ENCODE results near the gene ARID1B.

Gene ARID1B

GRCh38 chr6:157236040-157236725 is 459.0 kb downstream of the ARID1B start:
- no peaks in the 10 kb centered on the region for H3K4me1 ChIP-seq (ENCODE audit: insufficient read depth, low read length, severe bottlenecking)
- no peak overlapping the region for H3K4me2 ChIP-seq (ENCODE audit: low read length)
- no peaks in the 10 kb centered on the region for H3F3A ChIP-seq (ENCODE audit: insufficient read depth, low read length)
- H3K79me2 ChIP-seq (ENCODE audit: insufficient read depth, low read length) = no peaks in the 10 kb centered on the region
- H3K27me3 ChIP-seq (ENCODE audit: insufficient read depth, low read length) = 0 out of 2 replicates have a peak, but pooled peaks cover 16% of the 10 kb centered on the region
- H3K9me3 ChIP-seq (ENCODE audit: low read length) = no peaks in the 10 kb centered on the region
- H3K27ac ChIP-seq (ENCODE audit: low read depth, low read length, poor library complexity, severe bottlenecking) = no peak overlapping the region
- H4K20me1 ChIP-seq (ENCODE audit: insufficient read depth, low read length) = no peaks in the 10 kb centered on the region
- TF ChIP-seq CTCF (IDR thresholded peaks at IDR 0.05; ENCODE audit: low read length) (no peak), EZH2 (IDR thresholded peaks at IDR 0.05; ENCODE audit: borderline replicate concordance, low read length) (no peak)
- H3K4me3 ChIP-seq (ENCODE audit: low read depth, low read length, poor library complexity, severe bottlenecking) = no peak overlapping the region
- H3K36me3 ChIP-seq (ENCODE audit: insufficient read depth, low read length) = no peaks in the 10 kb centered on the region
- H3K9me2 ChIP-seq (ENCODE audit: low read depth, low read length) = no peaks in the 10 kb centered on the region
- no peak overlapping the region for H3K9ac ChIP-seq (ENCODE audit: low read length)
- no peak overlapping the region for H2AFZ ChIP-seq (ENCODE audit: low read length)

GRCh38 chr6:157238346-157238745 is 461.2 kb downstream of the ARID1B start:
- Histone ChIP-seq H4K20me1 (ENCODE audit: insufficient read depth, low read length) (no peaks in the 10 kb centered on the region), H3K79me2 (ENCODE audit: insufficient read depth, low read length) (no peaks in the 10 kb centered on the region), H3K27ac (ENCODE audit: low read depth, low read length, poor library complexity, severe bottlenecking) (no peak overlapping the region)

GRCh38 chr6:157239148-157239547 is 462.0 kb downstream of the ARID1B start:
- H4K20me1 ChIP-seq (ENCODE audit: insufficient read depth, low read length) = no peaks in the 10 kb centered on the region
- no peak overlapping the region for H3K4me2 ChIP-seq (ENCODE audit: low read length)
- no peak overlapping the region for H2AFZ ChIP-seq (ENCODE audit: low read length)
- H3K9me3 ChIP-seq (ENCODE audit: low read length) = no peaks in the 10 kb centered on the region
- no peaks in the 10 kb centered on the region for H3K36me3 ChIP-seq (ENCODE audit: insufficient read depth, low read length)
- H3K27me3 ChIP-seq (ENCODE audit: insufficient read depth, low read length) = peaks cover 18% of the 10 kb centered on the region; the same call in 1 of the 2 replicates
- H3K4me1 ChIP-seq (ENCODE audit: insufficient read depth, low read length, severe bottlenecking) = no peaks in the 10 kb centered on the region
- H3F3A ChIP-seq (ENCODE audit: insufficient read depth, low read length) = no peaks in the 10 kb centered on the region
- no peak overlapping the region for H3K27ac ChIP-seq (ENCODE audit: low read depth, low read length, poor library complexity, severe bottlenecking)
- no peaks in the 10 kb centered on the region for H3K9me2 ChIP-seq (ENCODE audit: low read depth, low read length)
- H3K4me3 ChIP-seq (ENCODE audit: low read depth, low read length, poor library complexity, severe bottlenecking) = no peak overlapping the region
- no peak overlapping the region for H3K9ac ChIP-seq (ENCODE audit: low read length)
- no peak for TF ChIP-seq CTCF (IDR thresholded peaks at IDR 0.05; ENCODE audit: low read length)
- TF ChIP-seq EZH2 (IDR thresholded peaks at IDR 0.05; ENCODE audit: borderline replicate concordance, low read length) = no peak
- H3K79me2 ChIP-seq (ENCODE audit: insufficient read depth, low read length) = no peaks in the 10 kb centered on the region

More at GRCh38 chr6:157238346-157238745, 461.2 kb downstream of the ARID1B start:
- H3K9ac ChIP-seq (ENCODE audit: low read length) = no peak overlapping the region
- no peaks in the 10 kb centered on the region for H3F3A ChIP-seq (ENCODE audit: insufficient read depth, low read length)
- H3K27me3 ChIP-seq (ENCODE audit: insufficient read depth, low read length) = peaks cover 12% of the 10 kb centered on the region; the same call in 1 of the 2 replicates
- no peak overlapping the region for H3K4me2 ChIP-seq (ENCODE audit: low read length)
- no peak overlapping the region for H2AFZ ChIP-seq (ENCODE audit: low read length)
- no peaks in the 10 kb centered on the region for H3K36me3 ChIP-seq (ENCODE audit: insufficient read depth, low read length)
- no peaks in the 10 kb centered on the region for H3K9me2 ChIP-seq (ENCODE audit: low read depth, low read length)
- no peak overlapping the region for H3K4me3 ChIP-seq (ENCODE audit: low read depth, low read length, poor library complexity, severe bottlenecking)
- H3K4me1 ChIP-seq (ENCODE audit: insufficient read depth, low read length, severe bottlenecking) = no peaks in the 10 kb centered on the region
- TF ChIP-seq CTCF (IDR thresholded peaks at IDR 0.05; ENCODE audit: low read length) (no peak), EZH2 (IDR thresholded peaks at IDR 0.05; ENCODE audit: borderline replicate concordance, low read length) (no peak)
- H3K9me3 ChIP-seq (ENCODE audit: low read length) = no peaks in the 10 kb centered on the region

All from OCI-LY1 (cell line).